Stomach (tissue), 4 donors: ENCODE measurements around the gene NSUN2.

Source experiments
- CTCF ChIP-seq, 7 experiments: fragments of 450-650 bp in 4 of 7; fragments of 200-600 bp in 3 of 7; sonication (generic) in 3 of 7; IDR thresholded peaks; one replicate each; pipeline ENCODE4 v1.5.1; 2016 to 2019; ENCODE audit warnings: antibody characterized with exemption in 7 of 7, control low read depth in 2 of 7, mild to moderate bottlenecking in 1 of 7
- EP300 ChIP-seq: sonication (generic); formaldehyde crosslinking; IDR thresholded peaks from one replicate; pipeline ENCODE4 v1.6.1; 2017; ENCODE audit warnings: antibody characterized with exemption
- POLR2A ChIP-seq, 4 donors: fragments of 450-650 bp; IDR thresholded peaks; one replicate each; pipeline ENCODE4 v1.6.1; 2016; ENCODE audit warnings: antibody characterized with exemption in 4 of 4, control low read depth in 2 of 4, mild to moderate bottlenecking in 1 of 4, moderate library complexity in 1 of 4
- POLR2AphosphoS5 ChIP-seq, 3 donors: sonication (generic); formaldehyde crosslinking; IDR thresholded peaks; one replicate each; pipeline ENCODE4 v1.6.1; 2016; ENCODE audit warnings: antibody characterized with exemption in 3 of 3

DNA sequence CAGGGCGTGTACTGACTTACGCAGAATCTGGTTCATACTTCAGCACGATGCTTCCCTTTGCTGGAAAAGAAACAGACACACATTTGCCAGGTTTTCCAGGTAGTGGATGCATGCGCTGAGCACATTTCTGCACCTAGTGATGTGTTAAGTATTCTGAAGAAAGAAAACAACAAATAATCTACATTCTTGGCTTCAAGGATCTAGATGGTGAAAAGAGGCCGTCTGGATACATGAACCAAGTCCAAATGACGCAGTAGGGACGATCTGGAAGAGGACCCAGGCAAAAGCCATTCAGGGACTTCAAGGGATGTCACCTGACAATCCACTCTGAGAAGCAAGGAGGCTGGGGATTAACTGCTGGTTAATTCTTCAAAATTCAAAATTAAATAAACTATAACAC is 30.4 kb downstream of the NSUN2 start:
- TF ChIP-seq POLR2A (IDR thresholded peaks at IDR 0.05), result no peak
- TF ChIP-seq POLR2AphosphoS5 (IDR thresholded peaks at IDR 0.05), result no peak
- no peak for TF ChIP-seq CTCF (IDR thresholded peaks at IDR 0.05)
- no peak for TF ChIP-seq EP300
